H1 (cell line): ENCODE measurements around the gene EIF2B1. TPM values are rescaled to one million over a fixed set of nuclear protein-coding genes. Genes with fewer than 3 reads are reported as not detected.

Experiments
- CTCF ChIA-PET: fragments of 300-600 bp; sonication (Branson Sonifier 250); formaldehyde crosslinking; loops from one replicate; lab custom pipeline; 2021; ENCODE audit not compliant: partially characterized antibody; lab: Charles Lee
- POLR2A ChIA-PET: fragments of 300-600 bp; sonication (Branson Sonifier 250); formaldehyde crosslinking; loops from one replicate; lab custom pipeline; 2021; ENCODE audit warnings: inconsistent platforms; ENCODE audit not compliant: partially characterized antibody; lab: Charles Lee
- DNase-seq, 2 experiments: peaks; one replicate each; pipeline versions ENCODE4 v3.0.0 to v3.0.0-alpha.2; 2010 to 2022; ENCODE audit warnings: low spot score in 2 of 2, low read depth in 1 of 2, mixed read lengths in 1 of 2
- FAIRE-seq: peaks from 2 replicates; lab custom pipeline; 2011; peaks lifted over from hg19 to GRCh38; lab: Jason Lieb, UNC
- H2AFZ ChIP-seq: 2 replicates; pipeline ENCODE4 v1.8.1; 2012; ENCODE audit warnings: low read length, inconsistent platforms
- H2AK5ac ChIP-seq: 2 replicates; pipeline ENCODE4 v1.6.1; 2013; ENCODE audit warnings: low read depth, low read length
- H2BK120ac ChIP-seq: replicated peaks from 2 replicates; pipeline ENCODE3; 2013; ENCODE audit warnings: low read depth, low read length, inconsistent platforms
- H2BK12ac ChIP-seq: 2 replicates; pipeline ENCODE4 v1.6.1; 2013; ENCODE audit warnings: low read depth, low read length
- H2BK15ac ChIP-seq: 2 replicates; pipeline ENCODE4 v1.6.1; 2013; ENCODE audit warnings: low read length
- H2BK20ac ChIP-seq: 2 replicates; pipeline ENCODE4 v1.6.1; 2013; ENCODE audit warnings: low read length
- H2BK5ac ChIP-seq: 2 replicates; pipeline ENCODE4 v1.6.1; 2013; ENCODE audit warnings: low read depth, low read length
- H3K14ac ChIP-seq: 2 replicates; pipeline ENCODE4 v1.6.1; 2013; ENCODE audit warnings: inconsistent platforms; ENCODE audit not compliant: insufficient read length
- H3K18ac ChIP-seq: 2 replicates; pipeline ENCODE4 v1.6.1; 2013; ENCODE audit warnings: low read length; ENCODE audit errors: extremely low read depth
- H3K23ac ChIP-seq: 2 replicates; pipeline ENCODE4 v1.6.1; 2013; ENCODE audit warnings: inconsistent platforms; ENCODE audit not compliant: insufficient read length
- H3K23me2 ChIP-seq: 2 replicates; pipeline ENCODE4 v1.6.1; 2013; ENCODE audit warnings: low read depth, low read length
- H3K27ac ChIP-seq: 2 replicates; pipeline ENCODE4 v1.6.1; 2011; ENCODE audit warnings: low read depth, low read length, inconsistent platforms
- H3K27me3 ChIP-seq, 4 experiments: replicated peaks in 1 of 4; 1 replicate in 1 of 4; 2 replicates in 3 of 4; pipeline versions ENCODE4 v1.6.1 to v1.8.1; 2011 to 2013; ENCODE audit warnings: low read length in 3 of 4, mild to moderate bottlenecking in 3 of 4, inconsistent platforms in 2 of 4, mixed read lengths in 2 of 4, moderate library complexity in 1 of 4; ENCODE audit not compliant: control insufficient read depth in 3 of 4, insufficient read depth in 3 of 4; ENCODE audit errors: extremely low read depth in 1 of 4
- H3K36me3 ChIP-seq, 4 experiments: 2 replicates each; pipeline versions ENCODE4 v1.6.1 to v1.8.1; 2011 to 2013; ENCODE audit warnings: mild to moderate bottlenecking in 4 of 4, low read length in 3 of 4, moderate library complexity in 2 of 4, control low read depth in 1 of 4, inconsistent platforms in 1 of 4; ENCODE audit not compliant: insufficient read depth in 4 of 4, control insufficient read depth in 2 of 4
- H3K4ac ChIP-seq: replicated peaks from 2 replicates; pipeline ENCODE3; 2013; ENCODE audit warnings: low read length, low read depth, mixed read lengths, inconsistent platforms; ENCODE audit not compliant: insufficient read length
- H3K4me1 ChIP-seq, 4 experiments: replicated peaks in 1 of 4; 1 replicate in 1 of 4; 2 replicates in 3 of 4; pipeline versions ENCODE4 v1.6.1 to v1.8.1; 2011 to 2013; ENCODE audit warnings: low read length in 3 of 4, inconsistent platforms in 2 of 4, mixed read lengths in 1 of 4; ENCODE audit not compliant: insufficient read depth in 4 of 4, control insufficient read depth in 3 of 4
- H3K4me2 ChIP-seq, 2 experiments: 2 replicates each; pipeline versions ENCODE4 v1.6.1 to v1.8.1; 2011 to 2013; ENCODE audit warnings: low read depth in 2 of 2, low read length in 2 of 2, control low read depth in 1 of 2, inconsistent platforms in 1 of 2, mild to moderate bottlenecking in 1 of 2; ENCODE audit not compliant: insufficient read depth in 1 of 2
- H3K4me3 ChIP-seq, 4 experiments: fragments of 200-600, 300-600 bp in 1 of 4; sonication (generic), shearing (Covaris generic), sonication (Bioruptor Twin) in 1 of 4; 2 replicates each; pipeline versions ENCODE4 v1.5.1 to v1.8.1; 2011 to 2016; ENCODE audit warnings: low read length in 4 of 4, low read depth in 3 of 4, control low read depth in 2 of 4, inconsistent platforms in 2 of 4, mild to moderate bottlenecking in 2 of 4, mixed read lengths in 1 of 4, moderate library complexity in 1 of 4; ENCODE audit not compliant: insufficient read depth in 2 of 4; ENCODE audit errors: extremely low read depth in 1 of 4
- H3K56ac ChIP-seq: replicated peaks from 2 replicates; pipeline ENCODE3; 2013; ENCODE audit warnings: low read depth, mild to moderate bottlenecking, mixed read lengths, low read length, inconsistent platforms; ENCODE audit not compliant: insufficient read length
- H3K79me1 ChIP-seq: 2 replicates; pipeline ENCODE4 v1.6.1; 2013; ENCODE audit warnings: low read depth, low read length, control low read depth
- H3K79me2 ChIP-seq, 2 experiments: 2 replicates each; pipeline versions ENCODE4 v1.6.1 to v1.8.1; 2012 to 2013; ENCODE audit warnings: low read length in 2 of 2, mild to moderate bottlenecking in 2 of 2, inconsistent platforms in 1 of 2; ENCODE audit not compliant: insufficient read depth in 2 of 2, control insufficient read depth in 1 of 2
- H3K9ac ChIP-seq, 4 experiments: replicated peaks in 1 of 4; 1 replicate in 1 of 4; 2 replicates in 3 of 4; pipeline versions ENCODE4 v1.6.1 to v1.8.1; 2011 to 2013; ENCODE audit warnings: low read depth in 3 of 4, low read length in 3 of 4, control low read depth in 2 of 4, mild to moderate bottlenecking in 2 of 4, moderate library complexity in 2 of 4, inconsistent platforms in 1 of 4; ENCODE audit errors: extremely low read depth in 1 of 4
- H3K9me3 ChIP-seq, 2 experiments: 2 replicates each; pipeline versions ENCODE4 v1.6.1 to v1.8.1; 2012 to 2013; ENCODE audit warnings: mild to moderate bottlenecking in 2 of 2, moderate library complexity in 2 of 2, control low read depth in 1 of 2, inconsistent platforms in 1 of 2, low read depth in 1 of 2, low read length in 1 of 2, mixed read lengths in 1 of 2; ENCODE audit not compliant: insufficient read depth in 2 of 2
- H4K20me1 ChIP-seq, 2 experiments: replicated peaks in 1 of 2; 2 replicates each; pipeline versions ENCODE3 to v1.8.1; 2011 to 2013; ENCODE audit warnings: inconsistent platforms in 2 of 2, low read length in 2 of 2, mild to moderate bottlenecking in 1 of 2; ENCODE audit not compliant: insufficient read depth in 2 of 2, control insufficient read depth in 1 of 2
- H4K5ac ChIP-seq: 2 replicates; pipeline ENCODE4 v1.6.1; 2013; ENCODE audit warnings: low read length, low read depth, mixed read lengths, inconsistent platforms; ENCODE audit not compliant: insufficient read length
- H4K8ac ChIP-seq: 2 replicates; pipeline ENCODE4 v1.8.0; 2013; ENCODE audit warnings: mild to moderate bottlenecking, moderate library complexity, low read length, inconsistent platforms; ENCODE audit not compliant: insufficient read depth; ENCODE audit errors: extremely low read depth
- H4K91ac ChIP-seq: replicated peaks from 2 replicates; pipeline ENCODE3; 2013; ENCODE audit warnings: low read length, mixed read lengths, inconsistent platforms; ENCODE audit not compliant: insufficient read length
- POU5F1 ChIP-seq: IDR thresholded peaks from 2 replicates; pipeline ENCODE4 v1.6.1; 2011; ENCODE audit warnings: low read depth, mild to moderate bottlenecking, low read length, moderate library complexity
- RXRA ChIP-seq: IDR thresholded peaks from 2 replicates; pipeline ENCODE4 v1.6.1; 2011; ENCODE audit warnings: low read depth, mild to moderate bottlenecking, low read length, moderate library complexity; ENCODE audit not compliant: insufficient read depth
- SIRT6 ChIP-seq: IDR thresholded peaks from one replicate; pipeline ENCODE4 v1.7.1; 2012; ENCODE audit warnings: low read length, inconsistent platforms
- SIX5 ChIP-seq: IDR thresholded peaks from 2 replicates; pipeline ENCODE4 v1.6.1; 2011; ENCODE audit warnings: mild to moderate bottlenecking, low read depth, low read length
- SP4 ChIP-seq: IDR thresholded peaks from 2 replicates; pipeline ENCODE4 v1.6.1; 2012; ENCODE audit warnings: low read length, inconsistent platforms
- TAF1 ChIP-seq: IDR thresholded peaks from 2 replicates; pipeline ENCODE4 v1.6.1; 2011; ENCODE audit warnings: mild to moderate bottlenecking, low read depth, low read length
- TEAD4 ChIP-seq: IDR thresholded peaks from 2 replicates; pipeline ENCODE4 v1.6.1; 2012; ENCODE audit warnings: low read depth, low read length, inconsistent platforms, mixed read lengths
- WGBS, 2 experiments: shearing (Covaris generic) in 1 of 2; methylation state at CpG; one replicate each; pipeline versions ENCODE4 v1.1.6 to v1.1.7; 2013 to 2015; ENCODE audit warnings: low lambda C conversion rate in 2 of 2, mixed read lengths in 2 of 2, inconsistent platforms in 1 of 2, low coverage in 1 of 2, missing lambda C conversion rate in 1 of 2; ENCODE audit not compliant: insufficient replicate concordance in 2 of 2, insufficient coverage in 1 of 2, insufficient read length in 1 of 2; ENCODE audit errors: extremely low coverage in 1 of 2, missing lambda C conversion rate in 1 of 2; 5-methylcytosine and 5-hydroxymethylcytosine counted together
- polyA plus RNA-seq, 7 experiments: library from polyadenylated mRNA; depleted of rRNA in 3 of 7; stranded (reverse) in 5 of 7; unstranded in 2 of 7; fragments of >200 nt in 5 of 7; fragments of 200-250 nt in 2 of 7; gene quantifications; 1 replicate in 5 of 7; 2 replicates in 1 of 7; 4 replicates in 1 of 7; pipeline versions ENCODE4 v1.2.1 to v1.2.3, GENCODE V29; 2011 to 2013; ENCODE audit warnings: missing spikeins in 2 of 7, mixed read lengths in 2 of 7
- total RNA-seq: library from RNA; stranded (reverse); fragmentation: NEBNext Ultra II Directional; extraction: Animal tissue kit (Norgen Biotek cat#: 25700); gene quantifications from 2 replicates; pipeline ENCODE4 v1.2.1, GENCODE V29; 2021
- TF ChIP-seq, protein P1 (sequence below): IDR thresholded peaks from 2 replicates; pipeline ENCODE4 v1.6.1; 2011; ENCODE audit warnings: low read depth, mild to moderate bottlenecking, low read length; ENCODE audit not compliant: insufficient read depth
- TF ChIP-seq, protein P2 (sequence below): IDR thresholded peaks from 2 replicates; pipeline ENCODE4 v1.6.1; 2012; ENCODE audit warnings: inconsistent platforms
- TF ChIP-seq, protein P3 (sequence below): IDR thresholded peaks from 2 replicates; pipeline ENCODE4 v1.6.1; 2011; ENCODE audit warnings: low read length, improper control_type of control experiment

Gene EIF2B1
- total and polyA plus RNA-seq, 2 of the 8 experiments (the other 6 are each of a cell fraction or from before 2014, with no cell fraction given): 24.9 to 49.9 TPM

GRCh38 chr12:123571343-123571813 is 62.1 kb downstream of the EIF2B1 start:
- Histone ChIP-seq H3K27me3 (no peaks in the 10 kb centered on the region), H3K56ac (no peak overlapping the region), H3K36me3 (no peaks in the 10 kb centered on the region), H3K4me1 (no peaks in the 10 kb centered on the region), H2BK5ac (no peak overlapping the region), H2BK12ac (no peak overlapping the region), H3K23me2 (no peaks in the 10 kb centered on the region; the same call in 1 of the 2 replicates), H3K79me1 (no peaks in the 10 kb centered on the region), H4K8ac (no peak overlapping the region), H3K79me2 (no peaks in the 10 kb centered on the region), H3K4ac (no peak overlapping the region), H3K23ac (no peak overlapping the region), H3K9ac (no peak overlapping the region), H2AK5ac (no peak overlapping the region), H2AFZ (peak overlapping the region; percentile 94), H4K91ac (no peak overlapping the region), H2BK20ac (no peak overlapping the region), H3K9me3 (peaks cover 0 to 2% of the 10 kb centered on the region in 2 experiments; a peak in 1 of 4 replicates), H3K27ac (no peak overlapping the region), H2BK120ac (no peak overlapping the region), H4K20me1 (no peaks in the 10 kb centered on the region), H3K14ac (no peak overlapping the region), H3K18ac (no peak overlapping the region), H2BK15ac (no peak overlapping the region), H3K4me2 (peak overlapping the region; percentile 48 to 62; a peak in 3 of 4 replicates), H3K4me3 (peak overlapping the region in 1 of 4 experiments; percentile 44; a peak in 2 of 8 replicates), H4K5ac (no peak overlapping the region)
- CTCF ChIA-PET: interaction anchor here (0.7 to 3.8 kb wide), 6 partner anchors 8 to 1763 kb away, joined by 3 to 25 read pairs (median 4); no protein-coding TSS in a partner anchor
- WGBS, 2 experiments: 50% methylated on average over 4 of the region's 4 CpGs; no CpG with 5 or more reads in 1 of the 2 experiments
- 0 out of 2 replicates have a peak, but pooled peaks have one; percentile 22 for TF ChIP-seq TAF1
- TF ChIP-seq SP4: 0 out of 2 replicates have a peak, but pooled peaks have one; percentile 35
- TF ChIP-seq, protein P1, sequence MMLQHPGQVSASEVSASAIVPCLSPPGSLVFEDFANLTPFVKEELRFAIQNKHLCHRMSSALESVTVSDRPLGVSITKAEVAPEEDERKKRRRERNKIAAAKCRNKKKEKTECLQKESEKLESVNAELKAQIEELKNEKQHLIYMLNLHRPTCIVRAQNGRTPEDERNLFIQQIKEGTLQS: peak; percentile 73; the same call in 1 of the 2 replicates
- TF ChIP-seq, protein P2, sequence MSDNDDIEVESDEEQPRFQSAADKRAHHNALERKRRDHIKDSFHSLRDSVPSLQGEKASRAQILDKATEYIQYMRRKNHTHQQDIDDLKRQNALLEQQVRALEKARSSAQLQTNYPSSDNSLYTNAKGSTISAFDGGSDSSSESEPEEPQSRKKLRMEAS: peak; percentile 62
- TF ChIP-seq POU5F1: no peak
- TF ChIP-seq, protein P3, sequence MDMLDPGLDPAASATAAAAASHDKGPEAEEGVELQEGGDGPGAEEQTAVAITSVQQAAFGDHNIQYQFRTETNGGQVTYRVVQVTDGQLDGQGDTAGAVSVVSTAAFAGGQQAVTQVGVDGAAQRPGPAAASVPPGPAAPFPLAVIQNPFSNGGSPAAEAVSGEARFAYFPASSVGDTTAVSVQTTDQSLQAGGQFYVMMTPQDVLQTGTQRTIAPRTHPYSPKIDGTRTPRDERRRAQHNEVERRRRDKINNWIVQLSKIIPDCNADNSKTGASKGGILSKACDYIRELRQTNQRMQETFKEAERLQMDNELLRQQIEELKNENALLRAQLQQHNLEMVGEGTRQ: peak; percentile 83
- no peak for TF ChIP-seq RXRA
- TF ChIP-seq TEAD4: peak; percentile 90
- no peak for TF ChIP-seq SIRT6
- TF ChIP-seq SIX5: peak; percentile 77
- peak; percentile 79 for FAIRE-seq
- POLR2A ChIA-PET: interaction anchor here (0.9 to 1.8 kb wide), 2 partner anchors 12 to 13 kb away, joined by 3 to 5 read pairs; no protein-coding TSS in a partner anchor
- DNase-seq: peak in 1 of 2 experiments; percentile 48
